NCI-H345 treated with DMSO at 0.1 percent for 48 hours (cell line): ENCODE results near the gene SEC24C.

Experiments
- DNase-seq: peaks from one replicate; lab custom pipeline; 2025; ENCODE audit not compliant: unreplicated experiment; lab: John Stamatoyannopoulos, UW

The SEC24C gene

GRCh38 chr10:73809061-73809818 lies 65.1 kb downstream of the SEC24C start:
- DNase-seq: no peak

- DNase-seq: no peak
Observed at GRCh38 chr10:73810358-73810734, 66.2 kb downstream of the SEC24C start.

GRCh38 chr10:73810735-73811465 lies 66.7 kb downstream of the SEC24C start:
- DNase-seq: no peak

- DNase-seq: no peak
Observed at GRCh38 chr10:73812657-73813056, 68.5 kb downstream of the SEC24C start.

- DNase-seq: no peak
Observed at GRCh38 chr10:73813333-73813732, 69.2 kb downstream of the SEC24C start.

- DNase-seq: no peak
Observed at GRCh38 chr10:73814276-73814895, 70.2 kb downstream of the SEC24C start.

GRCh38 chr10:73814896-73815718 lies 70.9 kb downstream of the SEC24C start:
- DNase-seq: no peak

- no peak for DNase-seq
Observed at GRCh38 chr10:73815719-73816030, 71.5 kb downstream of the SEC24C start.

- DNase-seq: no peak
Observed at GRCh38 chr10:73816917-73817729, 73.0 kb downstream of the SEC24C start.

GRCh38 chr10:73817826-73818225 lies 73.7 kb downstream of the SEC24C start:
- DNase-seq: no peak

- DNase-seq: no peak
Observed at GRCh38 chr10:73818402-73818801, 74.2 kb downstream of the SEC24C start.

- no peak for DNase-seq
Observed at GRCh38 chr10:73819081-73819480, 74.9 kb downstream of the SEC24C start.

GRCh38 chr10:73819513-73820093 lies 75.4 kb downstream of the SEC24C start:
- DNase-seq: no peak
